Left forelimb (tissue), 1 donor: ENCODE measurements around the gene NDUFA9.
A peak's percentile ranks its signal among the peaks of the same experiment; 100 is the strongest.

ENCODE experiments used
- DNase-seq: peaks from one replicate; pipeline ENCODE4 v3.0.0-alpha.2; 2018; ENCODE audit warnings: low spot score

NDUFA9 gene

GRCh38 chr12:4648501-4649357 lies at the start of gene NDUFA9, which contains the start of gene AKAP3:
NDUFA9 (plus strand) TSS chr12:4649114; CDS start chr12:4649127, 13 bp downstream.
AKAP3 (minus strand) TSS chr12:4649051; CDS start chr12:4638196, 10,855 bp downstream.
- peak; percentile 89 for DNase-seq

DNA sequence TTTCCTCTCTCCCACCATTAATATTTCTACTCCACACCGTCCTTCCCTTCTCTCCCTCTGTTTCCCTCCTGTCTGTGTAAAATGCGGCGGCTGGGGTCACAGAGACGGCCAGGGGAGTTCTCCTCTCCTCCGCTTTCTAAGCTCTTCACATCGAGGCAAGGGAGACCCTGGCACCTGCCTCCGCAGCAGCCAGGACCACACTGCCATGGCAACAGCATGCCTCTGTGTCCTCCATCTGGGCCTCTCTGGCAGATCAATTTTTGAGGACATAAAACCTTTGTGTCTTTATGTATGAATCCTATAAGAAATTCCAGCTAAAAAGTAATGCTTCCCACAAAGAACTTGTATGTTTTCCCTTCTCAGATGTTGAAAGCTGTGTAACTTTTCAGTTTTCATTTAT lies 45.5 kb upstream of the NDUFA9 start:
- no peak for DNase-seq

- no peak for DNase-seq
Observed at GRCh38 chr12:4603946-4604345, 45.0 kb upstream of the NDUFA9 start.

DNA sequence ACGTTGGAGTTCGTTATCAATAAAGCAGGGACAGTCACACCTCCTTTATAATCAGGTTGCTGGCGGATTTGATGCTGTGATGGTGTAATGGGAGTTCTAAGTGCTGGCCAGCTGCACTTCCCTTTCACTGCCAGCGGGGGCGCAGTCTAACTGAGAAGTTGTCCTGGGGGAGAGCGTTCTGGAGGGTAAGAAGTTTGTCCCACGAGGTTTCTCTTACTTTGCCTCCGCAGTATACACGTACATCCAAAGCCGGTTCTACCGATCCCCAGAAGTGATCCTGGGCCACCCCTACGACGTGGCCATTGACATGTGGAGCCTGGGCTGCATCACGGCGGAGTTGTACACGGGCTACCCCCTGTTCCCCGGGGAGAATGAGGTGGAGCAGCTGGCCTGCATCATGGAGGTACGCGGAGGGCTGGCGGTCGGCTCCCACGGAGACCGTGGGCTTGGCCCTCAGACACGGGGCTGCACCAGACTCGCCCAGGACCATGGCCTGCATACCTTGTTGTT lies 44.2 kb upstream of the NDUFA9 start:
- peak; percentile 68 for DNase-seq

- DNase-seq = no peak
Observed at GRCh38 chr12:4607056-4607455, 41.9 kb upstream of the NDUFA9 start.

DNA sequence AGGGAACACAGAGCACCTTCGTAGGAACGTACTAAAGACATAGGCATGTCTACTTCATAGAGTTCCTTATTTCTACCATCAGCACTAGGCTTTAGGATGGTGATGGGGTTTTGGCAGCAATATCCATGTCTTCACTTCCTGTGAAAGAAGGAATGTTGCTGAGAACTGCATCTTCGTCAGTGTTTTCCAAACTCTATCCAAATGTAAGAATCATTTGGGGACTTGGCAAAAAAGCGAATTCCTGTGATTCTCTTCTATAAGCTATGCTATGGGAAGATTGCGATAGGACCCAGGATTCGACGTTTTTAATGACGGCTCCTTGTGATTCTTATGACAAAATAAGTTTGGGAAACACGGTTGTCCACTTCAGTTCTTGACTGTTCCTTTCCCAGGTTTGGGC lies 39.8 kb upstream of the NDUFA9 start:
- DNase-seq = no peak

DNA sequence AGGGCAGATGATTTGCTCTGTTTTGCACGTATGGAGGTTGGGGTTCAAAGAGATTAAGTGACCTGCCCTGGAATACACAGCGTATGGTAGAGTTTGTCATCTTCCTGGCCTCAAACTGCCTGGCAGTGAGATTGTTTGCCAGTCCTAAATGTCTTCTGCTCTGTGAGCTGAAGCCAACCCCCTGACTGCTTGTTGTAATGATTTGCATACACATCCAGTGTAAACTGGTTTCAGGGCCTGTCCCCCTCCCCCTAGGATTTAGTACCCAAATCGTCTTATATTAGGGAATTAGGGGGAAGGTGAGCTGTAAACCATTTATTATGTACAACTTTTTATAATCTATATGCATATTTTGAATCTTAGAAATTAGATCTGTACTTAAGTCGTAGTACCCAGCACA lies 38.4 kb upstream of the NDUFA9 start:
- DNase-seq = no peak

GRCh38 chr12:4615667-4616066 lies 33.2 kb upstream of the NDUFA9 start:
- no peak for DNase-seq

DNA sequence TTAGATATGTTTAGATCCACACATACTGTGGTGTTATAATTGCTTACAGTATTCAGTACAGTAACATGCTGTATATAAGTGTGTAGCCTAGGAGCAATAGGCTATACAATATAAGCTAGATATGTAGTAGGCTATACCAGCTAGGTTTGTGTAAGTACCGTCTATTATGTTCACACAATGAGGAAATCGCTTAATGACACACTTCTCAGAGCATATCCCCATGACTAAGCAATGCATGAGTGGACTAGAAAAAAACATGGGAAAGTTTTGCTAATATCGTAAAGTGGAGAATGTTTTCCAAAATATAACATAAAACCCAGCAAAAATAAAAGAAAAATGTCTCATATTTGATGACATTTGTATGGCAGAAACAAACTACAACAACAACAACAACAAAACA lies 27.4 kb upstream of the NDUFA9 start:
- no peak for DNase-seq

DNA sequence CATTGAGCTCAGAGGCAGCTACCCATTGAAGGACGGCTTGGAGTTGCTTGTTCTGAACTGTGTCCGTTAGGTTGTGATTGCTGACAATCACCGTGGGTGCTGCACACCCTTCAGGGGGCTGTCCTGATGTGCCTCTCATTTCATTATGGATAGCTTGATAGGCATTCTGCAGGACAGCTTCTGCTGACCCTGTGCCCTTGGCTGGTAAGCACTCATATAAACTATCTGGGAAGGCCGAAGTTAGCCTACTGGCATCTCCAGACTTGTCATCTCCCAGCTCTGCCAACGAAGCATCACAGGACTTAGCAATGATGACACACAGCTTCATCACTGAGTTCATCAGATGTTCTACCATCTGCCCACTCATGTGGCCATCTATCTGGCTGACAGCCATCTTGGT lies 22.4 kb upstream of the NDUFA9 start:
- no peak for DNase-seq

DNA sequence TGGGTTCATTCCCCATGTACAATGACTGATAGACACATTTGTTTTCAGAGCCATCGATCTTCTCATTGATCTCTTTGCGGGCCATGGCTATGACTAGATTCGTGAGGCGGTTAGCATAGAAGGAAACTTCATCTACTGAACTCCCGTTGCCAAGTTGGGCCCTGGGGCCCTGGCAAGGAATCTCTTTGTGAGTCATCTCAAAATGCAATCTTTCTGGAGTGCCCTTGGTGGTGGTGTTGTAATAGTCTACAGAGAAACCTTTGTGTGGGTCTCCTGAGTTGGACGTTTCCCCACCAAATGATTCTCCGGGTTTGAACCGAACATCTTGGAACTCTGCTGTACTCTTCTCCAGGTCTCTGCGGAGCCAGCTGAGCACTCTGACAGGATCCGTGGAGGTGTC lies 20.5 kb upstream of the NDUFA9 start:
- no peak for DNase-seq

GRCh38 chr12:4630262-4630661 lies 18.7 kb upstream of the NDUFA9 start:
- DNase-seq = no peak

GRCh38 chr12:4643747-4644146 lies 5.2 kb upstream of the NDUFA9 start:
- DNase-seq = no peak

- no peak for DNase-seq
Observed at GRCh38 chr12:4645023-4645422, 3.9 kb upstream of the NDUFA9 start.

DNA sequence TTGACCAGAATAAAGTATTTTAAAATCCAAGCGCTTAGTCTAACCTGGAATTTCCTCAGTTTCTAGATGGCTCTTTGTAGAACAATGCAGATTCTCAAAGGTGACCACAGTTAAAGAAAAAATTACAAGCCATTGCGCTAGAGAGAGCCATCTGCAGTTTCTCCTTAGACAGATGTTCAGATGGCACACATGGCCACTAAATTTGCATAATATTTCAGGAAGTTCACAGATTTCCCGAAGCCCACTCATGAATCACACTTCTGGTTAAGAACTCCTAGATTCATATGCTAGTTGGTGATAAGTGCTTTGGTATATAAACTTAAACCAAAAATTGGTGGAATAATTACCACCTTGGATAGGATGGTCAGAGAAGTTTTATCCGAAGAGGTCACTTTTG lies 812 bp upstream of the NDUFA9 start:
- DNase-seq = no peak

- DNase-seq = no peak
Observed at GRCh38 chr12:4649358-4649661, 396 bp downstream of the NDUFA9 start.

DNA sequence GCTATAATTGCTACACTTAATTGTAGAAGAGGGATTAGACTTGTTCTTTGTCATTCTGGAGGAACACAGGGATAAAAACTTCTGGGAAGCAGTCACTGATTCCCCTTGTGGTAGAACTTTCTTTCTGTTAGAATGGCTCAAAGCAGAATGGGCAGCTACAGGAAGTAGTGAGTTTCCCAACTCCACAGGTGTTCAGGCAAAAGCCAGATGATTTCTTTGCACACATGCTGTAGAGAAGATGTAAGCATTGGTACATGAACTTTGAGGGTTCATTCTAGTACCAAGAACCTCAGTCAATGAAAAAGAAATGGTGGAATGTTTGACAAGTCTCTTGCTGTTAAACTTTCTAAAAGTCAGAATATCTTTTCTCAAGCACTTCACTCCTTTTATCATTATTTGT lies 4.3 kb downstream of the NDUFA9 start:
- no peak for DNase-seq

DNA sequence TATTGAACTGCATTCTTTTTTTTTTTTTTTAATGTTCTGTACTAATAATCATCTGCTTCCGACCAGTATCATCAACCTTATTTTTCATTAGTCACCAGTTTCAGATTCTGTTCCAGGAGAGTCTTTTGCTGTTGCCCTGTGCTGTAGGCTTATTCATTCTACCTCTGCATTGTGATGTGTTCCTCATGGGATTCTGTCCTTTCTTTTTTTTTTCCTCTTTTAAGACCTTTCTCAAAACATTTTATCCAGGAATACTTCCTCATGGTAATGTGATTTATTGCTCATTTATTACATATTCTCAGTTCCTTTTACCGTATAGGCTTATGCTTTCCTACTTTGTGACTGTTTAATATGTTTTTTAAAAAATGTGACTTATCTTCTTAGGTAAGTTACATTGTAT lies 4.8 kb downstream of the NDUFA9 start:
- no peak for DNase-seq

DNA sequence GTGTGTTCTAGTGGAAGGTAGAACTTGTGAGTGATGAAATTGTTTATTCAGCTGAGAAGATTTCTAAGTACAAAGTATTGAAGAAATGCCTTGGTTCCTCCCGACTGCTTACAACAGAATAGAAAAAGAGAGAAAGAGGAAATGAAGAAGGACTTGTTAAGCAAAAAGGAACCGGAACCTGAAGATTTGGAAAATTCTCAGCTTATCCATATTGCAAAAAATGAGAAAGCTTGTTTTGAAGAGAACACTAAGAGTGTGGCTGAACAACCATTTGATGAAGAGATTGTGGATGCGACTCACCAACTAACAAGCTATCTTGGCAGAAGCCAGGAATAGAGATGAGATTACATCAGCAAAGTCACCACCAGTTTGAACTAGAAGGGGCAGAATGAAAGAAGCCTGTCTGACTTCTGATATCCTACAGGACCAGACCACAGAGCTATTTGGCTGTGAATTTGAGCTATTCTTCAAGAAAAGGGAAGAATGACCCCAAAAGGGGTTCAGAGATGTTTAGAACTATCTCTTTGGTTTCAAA lies 15.1 kb downstream of the NDUFA9 start:
- DNase-seq = no peak

DNA sequence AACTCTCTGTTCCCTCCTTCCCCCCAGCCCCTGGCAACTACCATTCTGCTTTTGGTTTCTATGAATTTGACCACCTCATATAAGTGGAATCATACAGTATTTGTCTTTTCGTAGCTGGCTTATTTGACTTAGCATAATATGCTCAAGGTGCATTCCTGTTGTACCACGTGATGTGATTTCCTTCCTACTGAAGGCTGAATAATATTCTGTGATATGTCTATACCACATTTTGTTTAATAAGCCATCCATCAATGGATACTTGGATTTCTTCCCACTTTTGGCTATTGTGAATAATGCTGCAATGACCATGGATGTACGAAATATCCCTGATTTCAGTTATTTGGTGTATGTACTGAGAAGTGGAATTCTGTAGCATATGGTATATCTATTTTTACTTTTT lies 16.3 kb downstream of the NDUFA9 start:
- no peak for DNase-seq

DNA sequence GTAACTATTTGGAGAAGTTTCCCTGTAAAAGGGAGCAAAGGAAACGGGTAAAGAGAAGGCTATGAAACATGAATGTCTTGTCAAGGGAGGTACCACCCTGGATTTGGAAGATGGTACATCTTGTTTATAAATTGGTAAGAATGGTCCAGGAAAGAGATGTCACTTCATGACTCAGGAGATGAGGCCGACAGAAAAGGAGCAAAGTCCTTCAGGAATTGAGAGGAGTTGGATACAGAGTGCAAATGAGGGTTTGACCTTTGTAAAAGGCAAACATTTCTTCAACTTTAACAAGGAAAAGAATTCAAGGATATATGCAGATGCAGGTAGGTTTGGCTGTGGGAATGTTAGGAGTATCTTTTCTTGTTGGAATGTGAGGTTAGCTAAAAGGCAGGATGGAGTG lies 30.8 kb downstream of the NDUFA9 start:
- DNase-seq = no peak

DNA sequence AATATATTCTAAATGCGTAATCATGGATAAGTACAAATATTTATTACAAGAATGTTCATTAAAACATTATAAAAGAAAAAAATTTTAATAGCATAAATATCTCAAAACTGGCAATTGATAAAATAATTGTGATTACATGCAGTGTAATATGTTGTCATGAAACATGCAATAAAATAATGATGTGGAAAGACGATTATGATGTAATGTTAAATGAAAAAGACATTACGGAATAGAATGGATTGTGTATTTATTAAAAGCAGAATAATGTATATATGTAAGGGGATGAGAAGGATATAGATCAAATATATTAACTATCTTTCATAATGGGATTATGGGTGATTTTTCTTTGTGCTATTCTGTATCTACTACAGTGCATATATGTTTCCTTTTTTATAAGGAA lies 32.8 kb downstream of the NDUFA9 start:
- no peak for DNase-seq

DNA sequence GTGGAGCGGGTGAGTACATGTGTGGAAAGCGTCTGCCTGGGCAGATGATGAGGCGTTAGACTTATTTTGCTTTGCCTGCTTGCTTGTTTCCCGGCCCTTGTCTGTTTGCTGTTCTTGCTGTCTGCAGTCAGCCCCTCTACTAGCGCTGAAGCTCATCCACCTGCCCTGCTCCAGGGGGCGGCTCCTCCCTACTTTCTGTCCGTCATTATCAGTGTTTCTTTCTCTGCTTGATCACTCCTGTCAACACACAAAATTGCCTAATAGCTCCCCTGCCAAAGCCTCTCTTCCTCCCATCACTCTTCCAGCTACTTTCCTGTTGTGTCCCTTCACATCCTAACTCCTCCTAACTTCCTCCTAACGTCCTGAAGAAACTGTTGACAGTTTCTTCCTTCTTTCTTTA lies 36.4 kb downstream of the NDUFA9 start:
- no peak for DNase-seq

DNA sequence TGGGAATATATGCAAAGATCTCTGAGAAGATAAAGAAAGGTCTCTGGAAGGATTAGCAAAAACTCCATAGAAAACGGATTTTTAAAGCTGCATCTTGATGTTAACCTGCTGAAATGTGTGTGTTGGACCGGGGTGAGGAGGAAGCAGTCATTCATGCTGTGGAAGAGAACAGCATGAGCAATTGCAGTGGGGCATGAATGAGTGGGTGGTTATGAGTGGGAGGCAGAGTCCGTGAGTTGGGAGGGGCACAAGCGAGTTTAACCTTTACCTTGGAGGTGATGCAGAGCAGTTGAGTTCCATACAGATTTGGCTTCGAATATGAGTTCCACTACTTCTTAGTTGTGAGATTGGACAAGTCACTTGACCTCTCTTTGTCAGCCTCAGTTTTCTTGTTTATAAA lies 41.8 kb downstream of the NDUFA9 start:
- no peak for DNase-seq
